HG02885 (cell line): ENCODE data around the gene GAL3ST3.

ENCODE experiments used
- ATAC-seq: cut with Tn5 transposase; IDR thresholded peaks from one replicate; pipeline ENCODE4 v1.9.1; 2021; ENCODE audit warnings: mild to moderate bottlenecking; ENCODE audit not compliant: unreplicated experiment, poor library complexity

Gene GAL3ST3

GRCh38 chr11:66069715-66070603 lies 21.0 kb upstream of the GAL3ST3 start, which contains the start of gene PACS1:
PACS1 (plus strand) TSS chr11:66070272; CDS start chr11:66070487, 215 bp downstream.
- peak; percentile 60 for ATAC-seq

GRCh38 chr11:66068923-66069714 lies 20.2 kb upstream of the GAL3ST3 start:
- no peak for ATAC-seq

DNA sequence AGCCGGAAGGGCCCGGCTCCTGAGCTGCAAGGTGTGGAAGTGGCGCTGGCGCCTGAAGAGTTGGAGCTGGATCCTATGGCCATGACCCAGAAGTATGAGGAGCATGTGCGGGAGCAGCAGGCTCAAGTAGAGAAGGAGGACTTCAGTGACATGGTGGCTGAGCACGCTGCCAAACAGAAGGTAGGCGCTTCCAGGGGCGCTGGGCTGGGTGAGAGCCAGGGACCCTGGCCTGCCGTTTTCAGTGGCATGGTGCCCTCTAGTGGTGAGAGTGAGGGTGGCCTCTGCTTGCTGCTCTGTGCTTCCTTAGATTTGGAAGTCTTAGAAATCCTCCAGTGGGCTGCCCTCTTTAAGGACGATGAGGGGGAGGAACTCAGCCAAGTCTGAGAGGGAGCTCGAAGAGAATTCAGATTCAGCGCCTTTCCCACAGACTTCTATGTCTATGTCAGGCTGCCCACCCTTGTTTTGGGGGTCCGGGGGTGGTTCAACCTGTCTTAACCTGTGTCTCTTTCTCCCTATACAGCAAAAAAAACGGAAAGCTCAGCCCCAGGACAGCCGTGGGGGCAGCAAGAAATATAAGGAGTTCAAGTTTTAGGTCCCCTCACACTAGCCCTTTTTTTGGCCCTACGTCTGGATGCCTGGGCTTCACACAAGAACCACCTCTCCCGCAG lies 19.3 kb upstream of the GAL3ST3 start:
- no peak for ATAC-seq

DNA sequence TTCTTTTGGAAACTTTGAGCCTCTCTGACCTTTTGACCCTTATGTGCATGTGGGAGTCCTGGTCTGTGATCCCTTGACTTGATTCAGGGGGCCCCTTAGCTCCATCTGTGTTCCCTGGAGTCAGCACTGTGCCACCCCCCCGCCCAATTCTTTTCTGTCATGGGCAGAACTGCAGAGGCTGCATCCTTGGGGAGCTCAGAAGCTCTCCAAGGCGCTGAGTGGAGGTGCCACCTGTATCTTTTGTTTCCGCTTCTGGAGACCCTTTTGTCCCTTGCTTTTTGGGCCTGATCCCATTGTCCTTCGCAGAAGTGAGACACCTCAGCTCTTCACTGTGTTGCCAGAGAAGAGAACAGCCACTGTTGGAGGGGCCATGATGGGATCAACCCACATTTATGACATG lies 18.7 kb upstream of the GAL3ST3 start:
- ATAC-seq: no peak

DNA sequence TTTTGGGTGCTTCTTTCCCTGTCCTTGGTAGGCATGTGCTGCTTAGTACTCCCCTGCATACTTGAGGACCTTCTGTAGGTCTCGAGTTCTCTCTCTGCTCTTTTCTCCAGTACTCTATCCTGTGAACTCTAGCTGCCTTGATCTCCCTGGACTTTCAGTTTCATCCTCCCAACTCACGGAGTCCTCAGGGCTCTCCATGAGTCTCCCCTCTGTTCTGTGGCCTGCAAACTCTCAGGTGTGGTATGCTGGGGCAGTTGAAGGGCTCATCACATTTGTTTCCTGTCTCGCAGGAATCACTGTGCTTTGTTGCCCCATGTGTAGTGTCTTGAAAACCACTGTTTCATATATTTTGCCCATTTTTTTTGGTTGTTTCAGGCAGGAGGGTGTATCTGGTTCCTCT lies 17.8 kb upstream of the GAL3ST3 start:
- no peak for ATAC-seq

DNA sequence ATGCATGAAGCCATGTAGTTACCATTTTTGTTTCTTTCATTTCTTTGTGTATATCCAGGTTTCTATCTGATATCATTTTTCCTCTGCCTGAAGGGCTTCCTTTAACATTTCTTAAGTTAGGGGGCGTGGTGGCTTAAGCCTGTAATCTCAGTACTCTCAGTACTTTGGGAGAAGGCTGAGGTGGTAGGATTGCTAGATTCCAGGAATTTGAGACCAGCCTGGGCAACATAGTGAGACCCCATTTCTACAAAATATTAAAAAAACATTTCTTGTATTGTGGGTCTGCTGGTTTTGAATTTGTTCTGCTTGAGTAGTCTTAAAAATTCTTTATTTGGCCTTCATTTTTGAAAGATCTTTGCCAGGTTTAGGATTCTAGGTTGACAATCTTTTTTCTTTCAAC lies 15.6 kb upstream of the GAL3ST3 start:
- no peak for ATAC-seq

GRCh38 chr11:66063900-66064299 lies 14.9 kb upstream of the GAL3ST3 start:
- no peak for ATAC-seq

DNA sequence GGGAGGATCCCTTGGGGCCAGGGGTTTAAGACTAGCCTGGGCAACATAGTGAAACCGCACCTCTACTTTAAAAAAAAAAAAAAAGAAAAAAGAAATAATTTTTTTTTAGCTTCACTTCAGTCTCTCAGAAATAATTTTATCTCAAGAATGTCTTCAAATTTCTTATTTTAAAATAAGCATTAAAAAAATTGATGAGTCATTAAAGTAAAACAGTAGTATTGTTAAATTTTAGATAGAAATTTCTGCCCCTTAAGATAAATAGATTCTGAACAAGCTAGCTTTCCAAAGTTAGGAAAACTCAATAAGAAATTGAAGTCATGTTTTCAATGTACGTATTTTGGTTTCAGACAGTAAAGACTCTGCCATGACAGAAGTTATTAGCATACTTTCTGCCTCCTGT lies 13.4 kb upstream of the GAL3ST3 start:
- ATAC-seq: no peak

DNA sequence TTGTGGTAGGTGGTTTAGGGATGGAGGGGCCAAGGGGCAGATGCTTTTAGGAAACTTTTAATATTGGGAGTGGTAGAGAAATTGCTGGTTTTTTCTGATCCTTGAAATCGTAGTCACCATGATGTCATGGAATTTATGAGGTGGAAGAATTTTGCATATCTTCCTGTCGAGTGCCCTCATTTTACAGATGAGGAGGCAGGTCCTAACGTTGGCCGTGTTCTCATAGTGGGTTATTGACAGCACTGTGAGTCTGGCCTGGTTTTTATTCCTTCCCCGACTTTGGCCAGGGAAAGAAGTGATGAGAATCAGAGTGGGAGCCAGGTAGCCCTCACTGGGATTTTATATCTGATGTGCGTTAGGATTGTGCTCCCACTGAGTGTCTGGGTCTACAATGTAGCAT lies 12.3 kb upstream of the GAL3ST3 start:
- no peak for ATAC-seq

- ATAC-seq: no peak
These were observed 11.2 kb upstream of the GAL3ST3 start for GRCh38 chr11:66059966-66060680.

GRCh38 chr11:66056501-66056900 lies 7.5 kb upstream of the GAL3ST3 start:
- no peak for ATAC-seq

DNA sequence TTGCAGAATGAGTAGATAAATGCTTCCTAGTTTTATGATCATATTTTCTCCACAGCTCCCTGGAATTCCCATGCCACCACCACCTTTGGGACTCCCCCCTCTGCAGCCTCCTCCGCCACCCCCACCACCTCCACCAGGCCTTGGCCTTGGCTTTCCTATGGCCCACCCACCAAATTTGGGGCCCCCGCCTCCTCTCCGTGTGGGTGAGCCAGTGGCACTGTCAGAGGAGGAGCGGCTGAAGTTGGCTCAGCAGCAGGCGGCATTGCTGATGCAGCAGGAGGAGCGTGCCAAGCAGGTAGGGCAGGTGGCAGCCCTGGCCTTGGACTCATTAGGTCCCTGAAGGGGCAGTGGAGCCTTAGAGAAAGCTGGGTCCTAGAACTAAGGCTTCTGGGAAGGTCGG lies 6.1 kb upstream of the GAL3ST3 start:
- ATAC-seq: no peak

DNA sequence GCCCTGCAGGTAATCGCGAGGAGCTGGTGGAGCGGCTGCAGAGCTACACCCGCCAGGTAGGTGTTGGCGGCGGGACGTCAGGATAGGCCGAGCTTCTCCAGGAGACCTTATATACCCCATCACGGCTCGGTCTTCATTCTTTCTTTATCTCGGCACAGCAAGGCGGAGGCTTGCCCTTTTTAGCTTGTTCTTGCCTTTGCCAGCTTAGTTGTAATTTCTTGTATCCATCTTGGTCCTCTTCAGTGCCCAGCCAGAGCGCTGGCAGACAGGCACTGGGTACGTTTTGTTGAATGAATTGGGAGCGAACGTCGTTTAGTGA lies 3.7 kb upstream of the GAL3ST3 start:
- no peak for ATAC-seq

DNA sequence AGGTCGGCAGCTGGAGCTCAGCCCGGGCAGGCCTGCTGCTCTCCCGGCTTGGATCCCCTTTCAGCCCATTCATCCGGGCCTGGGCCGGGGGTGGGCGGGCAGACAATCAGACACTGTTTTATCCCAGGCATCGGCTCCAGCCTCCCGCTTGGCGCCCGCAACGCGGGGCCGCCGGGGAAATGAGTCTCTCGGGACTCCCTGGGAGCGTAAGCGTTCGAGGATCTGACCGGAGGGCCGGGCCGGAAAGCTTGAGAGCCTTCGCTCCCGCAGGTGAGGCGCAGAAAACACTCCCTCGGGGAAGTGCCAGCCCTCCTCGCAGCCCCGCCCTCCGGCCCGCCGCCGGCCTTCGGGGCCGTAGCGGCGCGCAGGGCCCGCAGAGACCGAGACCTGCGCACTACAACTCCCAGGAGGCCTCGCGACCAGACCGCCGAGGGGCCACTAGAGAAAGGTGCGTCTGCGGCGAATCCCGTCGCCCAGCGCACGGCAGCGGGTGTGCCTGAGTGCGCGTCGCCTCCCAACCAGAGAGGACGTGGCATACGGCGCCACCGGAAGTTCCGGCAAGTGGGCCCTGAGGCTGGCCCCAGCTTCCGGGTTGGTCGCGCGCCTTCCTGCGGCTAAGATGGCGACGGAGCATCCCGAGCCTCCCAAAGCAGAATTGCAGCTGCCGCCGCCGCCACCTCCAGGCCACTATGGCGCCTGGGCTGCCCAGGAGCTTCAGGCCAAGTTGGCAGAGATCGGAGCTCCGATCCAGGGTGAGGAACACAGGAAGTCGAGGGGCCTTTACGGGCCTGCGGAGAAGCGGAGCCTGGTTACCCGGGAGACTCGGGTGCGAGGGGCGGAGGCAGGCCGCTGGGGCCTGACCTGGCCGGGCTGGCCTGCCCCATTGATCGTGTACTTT lies 3.1 kb upstream of the GAL3ST3 start, which contains the start of gene SF3B2:
TSS of gene SF3B2 (plus strand) at position 599 of the 898 bp plus-strand sequence. CDS start at position 620, 21 bp downstream.
- peak; percentile 96 for ATAC-seq

DNA sequence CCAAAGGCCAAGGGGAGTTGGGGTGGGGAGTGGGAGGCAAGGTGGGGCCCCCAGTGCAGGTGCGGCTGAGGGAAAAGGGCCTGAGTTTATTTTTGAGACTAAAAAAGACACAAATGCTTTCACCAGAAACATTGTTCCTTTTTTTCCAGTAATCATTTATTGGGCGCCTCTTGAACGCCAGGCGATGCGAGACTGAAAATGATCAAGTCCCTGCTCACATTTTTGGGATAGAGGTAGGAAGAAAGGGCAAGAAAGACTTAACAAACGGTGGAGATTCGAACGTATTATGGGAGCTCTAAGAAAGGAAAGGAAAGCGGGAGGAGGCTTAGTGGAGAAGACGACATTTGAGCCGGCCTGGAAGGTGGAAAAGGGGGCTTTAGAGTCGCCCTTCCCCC lies 2.4 kb upstream of the GAL3ST3 start:
- ATAC-seq: no peak

DNA sequence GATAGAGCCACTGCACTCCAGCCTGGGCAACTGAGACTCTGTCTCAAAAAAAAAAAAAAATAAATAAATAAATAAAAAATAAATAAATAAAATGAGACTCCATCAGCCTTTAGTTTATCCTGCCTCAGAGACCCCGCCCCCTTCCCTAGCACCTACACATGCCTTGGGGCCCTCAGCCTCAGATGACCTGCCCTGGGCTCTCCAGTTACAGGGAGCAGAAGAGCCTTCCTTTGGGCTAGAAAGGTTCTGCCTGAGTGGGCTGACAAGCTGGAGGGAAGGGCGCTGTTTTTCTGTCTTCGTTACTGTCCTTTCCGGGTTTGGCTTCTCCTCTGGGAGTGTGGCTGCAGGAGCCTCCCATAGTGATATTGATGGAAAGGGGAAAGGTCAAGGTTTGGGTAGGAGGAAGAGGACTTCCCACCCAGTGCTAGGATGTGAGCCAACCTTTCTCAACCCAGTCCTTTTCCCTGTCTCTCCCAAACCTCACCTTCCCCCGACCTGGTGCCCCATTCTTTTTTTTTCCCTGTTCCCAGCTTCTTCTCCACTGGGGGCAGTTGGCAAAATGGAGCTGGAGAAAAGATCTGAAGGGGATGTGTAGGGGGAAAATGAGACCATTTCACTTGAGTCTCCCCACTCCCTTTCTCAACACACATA lies 1.7 kb upstream of the GAL3ST3 start:
- no peak for ATAC-seq

GRCh38 chr11:66047541-66048365 lies 1.2 kb downstream of the GAL3ST3 start:
- ATAC-seq: no peak

DNA sequence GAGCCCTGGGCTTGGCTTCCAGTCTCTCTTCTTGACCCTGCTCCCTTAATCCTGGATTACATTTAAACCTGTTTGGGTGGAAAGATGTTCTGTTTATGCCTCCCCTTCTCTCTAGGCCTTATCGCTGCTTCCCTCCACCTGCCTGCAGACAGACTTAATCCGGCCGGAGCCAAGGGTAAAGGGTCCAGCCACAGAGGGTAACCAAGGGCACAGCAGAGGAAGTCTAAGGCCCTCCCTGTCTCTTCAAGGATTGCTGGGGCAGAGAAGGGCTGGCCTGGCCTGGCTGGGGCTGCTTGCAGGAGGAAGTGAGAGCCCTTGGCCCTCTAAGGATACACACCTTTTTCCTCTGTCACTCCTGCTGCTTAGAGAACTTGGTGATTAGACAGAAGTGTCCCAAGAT lies 2.1 kb downstream of the GAL3ST3 start:
- no peak for ATAC-seq
